GM19025 (cell line): Measurements from ENCODE around the gene TSACC.
"Not testable (repeated sequence)": the region's sequence is repeated elsewhere in the genome, so short reads cannot be mapped to it uniquely, and the experiment has no call there.

Experiments used
- ATAC-seq: cut with Tn5 transposase; IDR thresholded peaks from one replicate; pipeline ENCODE4 v1.9.1; 2021; ENCODE audit warnings: mild to moderate bottlenecking, low read depth, moderate library complexity; ENCODE audit not compliant: unreplicated experiment

The TSACC gene

DNA sequence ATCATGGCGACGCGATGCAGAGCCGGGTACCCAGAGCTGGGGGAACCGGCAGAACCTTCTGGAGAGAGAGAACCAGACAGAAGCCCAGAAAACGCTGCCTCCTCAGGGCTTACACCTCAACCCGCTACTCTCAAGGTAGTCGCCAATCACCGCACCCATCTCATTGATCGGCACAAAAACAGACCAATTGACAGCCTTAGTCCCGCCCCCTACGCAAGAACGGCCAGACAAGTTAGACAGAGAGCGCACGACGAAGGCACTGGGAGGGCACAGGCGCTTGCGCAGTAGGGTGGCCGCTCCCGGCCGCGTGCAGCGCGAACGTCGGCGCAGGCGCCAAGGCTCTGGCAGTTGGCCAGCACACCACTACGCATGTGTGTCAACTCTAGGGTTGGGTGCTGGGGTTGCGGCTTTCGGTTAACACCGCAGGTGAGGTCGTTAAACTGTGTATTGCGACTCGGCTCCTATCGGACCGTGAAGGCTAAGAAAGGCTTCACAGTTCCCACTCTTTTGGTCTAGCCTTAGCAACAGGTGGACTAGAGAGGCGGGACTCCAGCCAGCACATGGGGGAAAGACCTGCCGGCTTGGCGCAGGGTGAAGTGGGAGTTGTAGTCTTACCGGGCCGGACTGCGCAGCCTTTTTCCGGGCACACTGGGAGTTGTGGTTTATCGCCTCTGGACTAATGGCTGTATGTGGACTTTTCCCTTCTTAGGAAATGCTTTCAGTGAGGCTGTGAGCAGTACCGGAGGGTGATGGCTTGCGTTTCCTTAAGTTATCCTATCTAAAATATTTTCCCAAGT is at the start of gene TSACC, which contains the start of gene CCT3:
TSS of gene TSACC (plus strand) at position 347 of the 797 bp plus-strand sequence. CDS start 1,232 bp downstream, outside the sequence.
TSS of gene CCT3 (minus strand) at position 113 of the 797 bp plus-strand sequence. CDS start at position 5, 108 bp downstream.
- ATAC-seq, result peak; percentile 85

DNA sequence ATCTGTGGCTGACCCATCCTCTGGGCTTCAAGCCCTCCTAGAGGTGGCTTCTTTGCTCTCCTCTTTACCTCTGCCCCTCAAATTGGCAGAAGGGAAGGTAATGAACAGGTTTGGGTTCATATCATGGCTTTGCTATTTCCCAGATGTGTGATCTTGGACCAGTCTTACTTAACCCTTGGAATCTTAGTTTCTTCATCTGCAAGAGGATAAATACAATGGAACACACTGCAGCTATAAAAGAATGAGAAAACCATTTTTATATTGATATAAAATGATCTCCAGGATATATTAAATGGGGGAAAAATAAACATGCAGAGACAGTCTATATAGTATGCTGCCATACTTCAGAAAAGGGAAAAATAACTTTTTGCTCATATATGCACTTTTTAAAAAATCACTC is 48.5 kb upstream of the TSACC start:
- no peak for ATAC-seq

DNA sequence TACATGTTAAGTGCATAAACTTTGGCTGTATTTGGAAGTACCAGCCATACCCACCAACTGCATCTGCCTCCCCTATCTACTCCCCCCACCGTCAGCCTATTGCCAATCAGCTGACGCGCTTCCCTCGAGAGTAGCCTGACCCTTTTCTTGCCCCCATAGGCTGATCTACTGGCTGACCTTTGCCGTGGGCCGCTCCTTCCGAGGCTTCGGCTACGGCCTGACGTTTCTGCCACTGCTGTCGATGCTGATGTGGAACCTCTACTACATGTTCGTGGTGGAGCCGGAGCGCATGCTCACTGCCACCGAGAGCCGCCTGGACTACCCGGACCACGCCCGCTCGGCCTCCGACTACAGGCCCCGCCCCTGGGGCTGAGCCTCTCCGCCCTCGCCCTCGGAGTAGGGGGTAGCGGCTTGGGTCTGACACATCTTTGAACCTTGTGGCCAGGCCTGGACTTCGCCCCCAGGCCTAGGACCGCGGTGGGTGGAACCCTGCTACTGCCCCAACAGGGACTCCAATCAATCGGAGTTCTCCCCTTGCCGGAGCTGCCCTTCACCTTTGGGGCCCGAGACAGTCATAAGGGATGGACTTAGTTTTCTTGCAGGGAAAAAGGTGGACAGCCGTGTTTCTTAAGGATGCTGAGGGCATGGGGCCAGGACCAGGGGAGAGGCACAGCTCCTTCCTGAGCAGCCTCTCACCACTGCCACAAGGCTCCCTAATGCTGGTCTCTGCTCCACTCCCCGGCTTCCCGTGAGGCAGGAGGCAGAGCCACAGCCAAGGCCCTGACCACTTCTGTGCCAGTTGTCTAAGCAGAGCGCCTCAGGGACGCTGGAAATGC is 46.9 kb upstream of the TSACC start:
- peak; percentile 60 for ATAC-seq

DNA sequence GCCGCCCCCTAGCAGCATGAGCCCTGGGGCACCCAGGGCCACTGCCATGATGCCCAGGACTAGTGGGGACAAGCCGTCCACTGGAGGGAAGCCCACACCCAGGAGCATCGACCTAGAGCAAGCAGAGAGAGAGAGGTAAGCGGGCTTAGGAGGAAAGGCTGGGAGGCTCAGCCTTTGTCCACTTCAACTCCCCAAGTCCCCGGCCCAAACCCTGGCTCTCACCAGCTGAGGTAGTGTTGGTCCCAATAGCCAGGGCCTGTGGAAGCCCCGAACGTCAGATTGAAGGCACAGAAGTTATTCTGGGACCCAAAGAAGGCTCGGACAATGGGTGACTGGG is 45.3 kb upstream of the TSACC start:
- no peak for ATAC-seq

DNA sequence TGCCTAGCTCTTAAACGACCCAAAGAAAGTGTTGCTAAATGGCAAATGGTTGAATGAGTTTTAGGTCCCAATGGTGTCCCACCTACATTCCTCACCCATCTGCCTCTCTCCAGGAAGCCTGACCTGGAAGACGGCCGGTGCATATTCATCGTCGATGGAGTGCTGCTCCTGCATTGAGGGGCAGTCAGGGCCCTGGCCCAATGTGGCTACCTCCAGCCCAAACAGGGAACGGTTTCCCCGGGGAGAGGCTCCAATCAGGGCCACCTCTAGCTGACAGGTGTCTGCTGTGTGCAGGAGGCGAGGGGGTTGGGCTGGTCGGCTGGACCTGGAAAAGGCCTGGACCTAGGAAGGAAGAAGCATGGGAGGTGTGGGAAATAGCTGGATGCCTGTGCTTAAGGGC is 44.4 kb upstream of the TSACC start:
- no peak for ATAC-seq

DNA sequence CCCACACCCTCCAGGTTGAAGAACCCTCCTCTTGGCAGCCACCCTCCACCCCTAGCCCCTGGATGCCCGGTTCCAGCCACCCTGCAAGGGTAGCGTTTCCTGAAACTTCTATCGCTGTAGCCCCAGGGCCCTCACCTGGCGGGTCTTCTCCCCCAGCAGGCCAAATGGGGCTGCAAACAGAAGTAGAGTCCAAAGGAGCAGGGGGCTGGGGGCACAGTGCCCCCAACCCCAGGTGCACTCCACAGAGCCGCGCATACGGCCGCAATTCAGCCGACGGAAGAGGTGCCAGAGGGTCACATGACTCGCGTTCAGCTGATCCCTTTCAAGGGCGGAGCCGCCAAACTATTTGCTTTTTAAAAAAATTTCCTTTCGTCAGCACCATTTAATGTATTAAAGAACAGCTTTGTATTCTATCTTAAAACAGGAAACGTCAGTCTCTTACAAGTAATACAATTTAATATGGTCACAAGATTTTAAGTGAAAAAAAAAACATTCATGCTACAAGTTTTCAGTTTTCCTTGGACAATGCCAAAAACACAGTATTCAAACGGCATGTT is 42.9 kb upstream of the TSACC start, which contains the start of gene GLMP:
TSS of gene GLMP (minus strand) at position 289 of the 557 bp plus-strand sequence. CDS start at position 255, 34 bp downstream.
- no peak for ATAC-seq

DNA sequence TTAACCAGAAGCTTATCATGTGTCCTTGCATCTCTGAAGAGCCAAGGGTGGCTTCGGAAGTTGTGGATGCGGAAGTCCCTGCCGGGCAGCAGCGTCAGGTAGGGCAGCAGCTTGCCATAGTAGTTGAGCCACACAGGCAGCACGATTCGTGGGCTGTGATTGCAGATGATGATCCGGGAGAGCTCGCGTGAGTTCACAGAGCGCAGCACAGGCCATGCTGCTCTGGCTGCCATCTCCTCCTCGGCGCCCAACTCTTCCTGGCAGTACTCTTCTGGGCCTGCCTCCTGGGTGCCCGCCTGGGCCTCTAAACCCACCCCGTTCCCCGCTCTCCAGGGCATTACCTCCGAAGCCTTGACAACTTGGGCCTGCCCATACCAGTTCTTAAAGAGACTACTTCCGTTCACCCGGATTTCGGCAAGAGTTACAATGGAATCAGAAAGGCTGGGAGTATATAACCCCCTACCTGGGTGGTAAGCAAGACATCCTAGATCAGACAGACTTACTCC is 39.4 kb upstream of the TSACC start, which contains the start of gene VHLL:
TSS of gene VHLL (minus strand) at position 456 of the 506 bp plus-strand sequence. CDS start at position 338, 118 bp downstream.
- no peak for ATAC-seq

DNA sequence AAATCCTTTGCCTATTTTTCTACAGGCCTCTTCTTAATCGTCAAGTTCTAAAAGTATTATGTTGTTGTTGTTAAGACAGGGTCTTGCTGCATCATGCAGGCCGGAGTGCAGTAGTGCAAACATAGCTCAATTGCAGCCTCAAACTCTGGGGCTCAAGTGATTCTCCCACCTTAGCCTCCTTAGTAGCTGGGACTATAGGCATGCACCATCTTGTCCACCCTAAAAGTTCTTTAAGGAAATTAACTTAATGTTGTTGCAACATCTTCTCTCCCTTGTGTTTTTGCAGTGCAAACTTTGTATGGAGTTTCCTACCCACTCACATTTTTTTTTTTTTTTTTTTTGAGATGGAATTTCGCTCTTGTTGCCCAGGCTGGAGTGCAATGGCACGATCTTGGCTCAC is 35.1 kb upstream of the TSACC start:
- no peak for ATAC-seq

DNA sequence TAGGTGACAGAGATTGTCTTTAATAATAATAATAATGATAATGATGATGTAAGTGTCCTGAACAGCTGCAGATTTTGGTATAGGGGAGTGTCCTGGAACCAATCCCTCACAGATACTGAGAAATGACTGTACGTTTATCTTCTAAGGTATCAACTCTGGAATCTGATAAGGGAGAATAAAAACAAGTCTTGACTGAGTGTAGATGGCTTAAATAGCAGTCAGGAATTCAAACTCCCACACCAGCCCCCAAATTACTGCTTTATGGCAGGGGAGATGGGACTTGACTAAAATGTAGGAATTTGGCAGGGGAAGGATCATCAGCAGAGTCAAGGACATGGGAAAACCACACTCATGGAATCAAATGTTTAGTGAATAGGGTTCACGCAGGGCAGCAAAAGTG is 33.1 kb upstream of the TSACC start:
- no peak for ATAC-seq

DNA sequence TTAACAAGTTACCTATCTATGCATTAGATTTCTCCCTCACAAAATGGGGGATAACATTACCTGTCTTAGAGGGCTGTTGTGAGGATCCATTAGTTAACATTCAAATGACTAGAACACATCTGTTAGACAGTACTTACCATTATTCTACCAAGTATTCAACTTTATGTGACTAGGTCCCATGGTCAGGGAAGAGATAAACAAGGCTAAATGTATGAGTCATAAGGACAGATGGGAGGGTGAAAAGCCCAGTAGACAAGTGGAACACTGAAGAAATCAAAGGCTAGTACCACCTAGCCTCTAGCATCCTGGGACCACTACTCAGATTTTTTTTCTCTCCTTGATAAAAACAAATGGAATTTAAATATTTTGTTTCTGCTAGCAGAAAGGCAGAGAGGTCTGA is 30.2 kb upstream of the TSACC start:
- no peak for ATAC-seq

DNA sequence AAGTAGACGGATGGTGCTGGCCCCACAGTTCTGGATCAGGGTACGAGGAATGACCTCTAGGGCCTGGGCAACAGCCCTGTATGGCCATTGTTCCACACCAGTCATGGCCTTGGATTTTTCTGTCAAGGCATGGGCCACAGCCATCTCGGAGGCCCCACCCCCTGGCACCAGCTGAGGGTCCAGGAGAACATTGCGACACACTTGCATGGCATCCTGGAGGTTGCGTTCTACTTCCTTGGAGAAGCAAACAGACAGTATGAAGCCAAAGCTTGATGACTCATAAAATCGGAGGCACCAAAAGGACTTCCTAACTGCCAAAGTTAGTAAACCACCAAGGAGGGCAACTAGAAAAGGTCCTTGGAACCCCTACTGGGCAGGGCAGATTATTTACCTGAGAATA is 27.4 kb upstream of the TSACC start:
- ATAC-seq, result no peak

DNA sequence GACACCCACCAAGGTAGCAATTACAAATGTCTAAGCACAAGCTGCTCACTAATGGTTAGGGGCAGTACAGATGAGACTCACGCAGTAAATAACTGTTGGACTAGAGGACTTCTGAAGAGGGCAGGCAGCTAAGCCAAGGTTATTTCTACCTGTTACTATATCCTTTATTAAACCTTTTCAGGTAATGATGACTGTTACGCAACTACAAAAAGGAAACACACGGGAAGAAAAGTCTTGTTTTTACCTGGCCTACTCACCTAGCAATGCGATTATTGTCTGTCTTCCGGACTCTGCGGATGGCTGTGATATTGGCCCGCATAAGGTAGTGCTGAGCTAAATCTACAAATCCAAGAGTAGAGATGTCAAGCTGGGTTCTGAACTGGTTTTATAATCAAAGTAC is 21.4 kb upstream of the TSACC start:
- no peak for ATAC-seq

DNA sequence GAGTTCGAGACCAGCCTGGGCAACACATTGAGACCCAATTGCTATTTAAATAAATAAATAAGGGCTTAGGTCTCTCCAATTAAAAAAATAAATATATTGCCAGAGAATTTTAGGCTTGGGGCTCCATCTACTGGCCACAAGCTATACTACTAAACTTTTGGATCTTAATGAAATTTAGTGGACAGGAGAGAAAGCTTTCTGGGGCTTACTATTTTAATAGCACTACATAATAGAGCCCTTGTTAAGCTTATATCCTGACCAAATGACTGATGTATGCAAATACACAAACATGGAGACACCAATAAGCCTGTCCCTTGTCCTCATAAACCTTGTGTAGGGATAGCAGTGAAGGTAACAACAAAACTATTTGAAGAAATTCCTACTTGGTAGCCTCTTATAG is 18.7 kb upstream of the TSACC start:
- no peak for ATAC-seq

DNA sequence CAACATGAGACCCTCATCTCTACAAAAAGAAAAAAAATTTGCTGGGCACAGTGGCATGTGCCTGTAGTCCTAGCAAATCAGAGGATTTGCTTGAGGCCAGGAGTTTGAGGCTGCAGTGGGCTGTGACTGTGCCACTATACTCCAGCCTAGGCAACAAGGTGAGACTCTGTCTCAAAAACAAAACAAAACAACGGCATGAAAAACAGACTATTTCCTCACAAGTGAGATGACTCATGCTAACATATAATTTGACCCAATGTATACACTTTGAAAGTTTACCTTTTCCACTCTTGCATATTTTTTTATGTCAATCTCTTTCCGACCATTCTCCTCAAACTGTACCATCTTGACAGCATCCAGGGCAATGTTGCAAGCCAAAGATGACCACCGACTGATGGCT is 17.8 kb upstream of the TSACC start:
- ATAC-seq, result no peak

DNA sequence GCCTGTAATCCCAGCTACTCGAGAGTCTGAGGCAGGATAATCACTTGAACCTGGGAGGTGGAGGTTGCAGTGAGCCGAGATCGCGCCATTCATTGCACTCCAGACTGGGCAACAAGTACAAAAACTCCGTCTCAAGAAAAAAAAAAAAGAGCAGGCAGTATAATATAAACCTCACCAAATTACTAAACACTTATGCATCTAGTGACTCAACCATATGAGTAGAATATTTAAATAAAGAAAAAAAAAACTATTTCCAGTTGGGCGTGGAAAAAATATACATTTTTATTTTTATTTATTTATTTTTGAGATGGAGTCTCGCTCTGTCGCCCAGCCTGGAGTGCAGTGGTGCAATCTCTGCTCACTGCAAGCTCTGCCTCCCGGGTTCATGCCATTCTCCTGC is 15.1 kb upstream of the TSACC start:
- ATAC-seq, result not testable (repeated sequence)

DNA sequence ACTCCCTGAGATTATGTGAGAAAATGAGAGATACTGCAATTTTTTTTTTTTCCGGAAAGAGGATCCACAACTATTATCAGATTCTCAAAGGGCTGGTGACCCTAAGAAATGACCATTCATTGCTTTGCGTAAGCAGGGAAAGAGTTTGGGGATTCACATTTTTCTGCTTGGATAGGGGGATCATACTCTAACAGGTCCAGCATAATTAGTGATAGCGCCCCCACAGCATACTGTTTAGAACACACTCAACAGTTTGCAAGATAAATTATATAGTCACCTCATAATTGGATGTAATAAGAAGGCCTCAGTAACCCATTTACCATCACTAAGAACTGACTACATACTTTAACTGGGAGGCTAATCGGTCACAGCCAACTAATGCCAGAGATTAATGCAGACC is 2.1 kb upstream of the TSACC start:
- no peak for ATAC-seq

DNA sequence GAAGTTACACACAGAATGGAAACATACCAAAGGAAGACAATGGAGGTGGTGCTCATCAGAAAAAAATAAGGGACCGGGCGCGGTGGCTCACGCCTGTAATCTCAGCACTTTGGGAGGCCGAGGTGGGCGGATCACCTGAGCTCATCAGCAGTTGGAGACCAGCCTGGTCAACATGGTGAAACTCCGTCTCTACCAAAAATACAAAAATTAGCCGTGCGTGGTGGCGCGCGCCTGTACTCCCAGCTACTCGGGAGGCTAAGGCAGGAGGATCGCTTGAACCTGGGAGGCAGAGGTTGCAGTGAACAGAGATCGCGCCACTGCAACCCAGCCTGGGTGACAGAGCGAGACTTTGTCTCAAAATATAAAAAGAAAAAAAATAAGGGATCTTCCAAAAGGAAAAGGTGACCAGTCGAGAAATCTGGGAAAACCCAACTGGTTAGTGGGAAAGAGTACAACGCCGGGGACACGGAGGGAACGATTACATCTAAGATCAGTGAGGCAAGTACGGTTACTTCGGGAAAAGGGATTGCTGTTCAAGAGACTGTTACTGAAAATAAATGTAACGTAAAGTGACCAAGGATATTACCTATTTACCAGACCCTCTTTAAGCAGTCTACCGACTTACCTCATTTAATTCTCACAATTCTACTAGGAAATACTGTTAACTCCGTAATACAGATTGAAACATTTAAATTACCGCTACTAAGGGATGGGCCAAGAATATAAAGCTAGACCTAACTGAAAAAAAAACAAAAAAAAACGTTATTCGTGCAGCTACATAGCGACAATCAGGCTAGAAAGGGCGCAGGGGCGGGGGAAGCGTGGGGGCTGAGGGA is 1.1 kb upstream of the TSACC start:
- no peak for ATAC-seq

DNA sequence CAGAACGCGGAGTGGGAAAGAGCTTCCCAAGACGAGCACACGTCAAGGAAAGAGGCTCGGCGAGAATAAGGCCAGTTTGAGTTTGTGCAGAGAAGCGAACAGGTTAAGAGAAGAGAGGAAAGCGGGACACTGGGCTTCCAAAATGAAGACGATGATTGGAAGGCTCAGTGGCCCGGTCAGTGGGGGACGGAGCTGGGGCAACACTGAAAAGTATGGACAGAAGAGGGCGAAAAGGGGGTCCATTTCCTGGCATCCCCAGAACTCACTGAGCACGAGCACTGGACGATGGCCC is 492 bp upstream of the TSACC start:
- no peak for ATAC-seq

DNA sequence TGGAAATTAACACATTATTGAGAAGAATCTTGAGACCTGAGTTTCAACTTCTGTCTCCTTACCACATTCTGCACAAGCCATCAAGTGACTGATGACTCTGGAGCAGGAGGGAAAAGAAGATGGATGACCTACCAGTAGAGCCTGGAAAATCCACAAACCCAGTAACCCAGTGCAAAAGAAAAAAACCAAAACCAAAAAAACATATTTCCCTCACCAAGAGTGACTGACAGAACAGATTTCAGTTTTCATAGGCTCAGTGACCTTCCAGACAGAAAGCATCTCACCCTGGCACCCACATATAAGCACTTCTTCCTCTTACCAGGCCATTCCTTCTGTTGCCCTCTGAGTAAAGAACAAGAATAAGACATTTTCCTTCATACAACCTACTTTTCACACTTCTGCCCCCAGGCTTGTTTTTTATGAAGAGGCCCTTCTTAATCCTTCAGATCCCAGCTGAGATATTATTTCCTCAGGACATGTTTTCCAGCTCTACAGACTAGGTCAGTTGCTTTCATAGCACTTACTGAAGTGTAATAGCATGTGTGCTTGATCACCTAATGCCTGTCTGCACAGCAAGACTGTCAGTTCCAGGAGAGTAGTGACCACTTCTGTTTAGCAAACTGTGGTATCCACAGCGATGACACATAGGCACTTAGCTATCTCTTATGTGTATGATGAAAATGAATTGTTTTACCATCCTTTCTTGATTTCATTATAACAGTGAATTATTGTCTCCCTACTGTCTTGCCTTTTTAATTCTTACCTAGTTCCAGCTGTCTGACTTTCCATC is 4.0 kb downstream of the TSACC start:
- ATAC-seq, result no peak

DNA sequence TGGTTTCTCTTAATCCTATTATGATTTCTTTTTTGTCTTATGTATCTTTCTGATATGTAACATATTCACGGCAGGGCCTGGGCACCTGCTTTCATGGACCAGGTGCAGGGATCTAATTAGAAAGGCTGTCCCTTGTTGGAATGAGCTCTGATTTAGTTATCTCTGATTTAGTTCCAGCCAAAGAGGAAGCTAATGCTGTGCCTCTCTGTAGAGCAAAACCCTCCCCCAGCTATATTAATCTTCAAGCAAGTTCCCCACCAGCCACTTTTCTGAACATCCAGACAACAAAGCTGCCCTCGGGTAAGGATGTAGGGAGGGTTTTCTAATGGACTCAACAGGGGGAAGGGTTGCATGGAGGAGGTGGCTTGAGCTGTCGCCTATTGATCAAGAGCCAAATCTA is 6.1 kb downstream of the TSACC start:
- no peak for ATAC-seq
